Stimulated activated CD4-positive, alpha-beta T cell treated with anti-CD3 and anti-CD28 coated beads, Interleukin-12 subunit alpha, Interleukin-12 subunit beta, amount 100 ng/mL, for 24 hours (primary cell): Measurements from ENCODE around the gene ADAMTS2.

ENCODE experiments used
- DNase-seq, 2 experiments: peaks; one replicate each; pipeline ENCODE4 v3.0.0-alpha.2; 2020; ENCODE audit warnings: low read depth in 2 of 2

Gene ADAMTS2

GRCh38 chr5:179371681-179372680 lies 26.7 kb upstream of the ADAMTS2 start:
- no peak for DNase-seq

- no peak for DNase-seq
Observed at GRCh38 chr5:179371121-179371510, 25.9 kb upstream of the ADAMTS2 start.

- DNase-seq, result no peak
Observed at GRCh38 chr5:179370490-179371120, 25.3 kb upstream of the ADAMTS2 start.

- no peak for DNase-seq
Observed at GRCh38 chr5:179369530-179369884, 24.2 kb upstream of the ADAMTS2 start.

- no peak for DNase-seq
Observed at GRCh38 chr5:179368806-179369529, 23.7 kb upstream of the ADAMTS2 start.

GRCh38 chr5:179368126-179368805 lies 23.0 kb upstream of the ADAMTS2 start:
- DNase-seq, result no peak

GRCh38 chr5:179367491-179367890 lies 22.2 kb upstream of the ADAMTS2 start:
- DNase-seq, result no peak

GRCh38 chr5:179362355-179362754 lies 17.1 kb upstream of the ADAMTS2 start:
- no peak for DNase-seq

GRCh38 chr5:179361037-179361603 lies 15.9 kb upstream of the ADAMTS2 start:
- no peak for DNase-seq

- DNase-seq, result no peak
Observed at GRCh38 chr5:179357031-179357430, 11.8 kb upstream of the ADAMTS2 start.

- no peak for DNase-seq
Observed at GRCh38 chr5:179355976-179356974, 11.0 kb upstream of the ADAMTS2 start.

GRCh38 chr5:179354305-179354882 lies 9.1 kb upstream of the ADAMTS2 start:
- no peak for DNase-seq

GRCh38 chr5:179348843-179349242 lies 3.6 kb upstream of the ADAMTS2 start:
- no peak for DNase-seq

- DNase-seq, result no peak
Observed at GRCh38 chr5:179348011-179348530, 2.8 kb upstream of the ADAMTS2 start.

- DNase-seq, result no peak
Observed at GRCh38 chr5:179347581-179347980, 2.3 kb upstream of the ADAMTS2 start.

- DNase-seq, result no peak
Observed at GRCh38 chr5:179346875-179347274, 1.6 kb upstream of the ADAMTS2 start.

GRCh38 chr5:179346401-179346800 lies 1.1 kb upstream of the ADAMTS2 start:
- DNase-seq, result no peak

GRCh38 chr5:179345183-179345432 lies 153 bp downstream of the ADAMTS2 start:
- DNase-seq, result no peak

GRCh38 chr5:179344431-179345182 lies 654 bp downstream of the ADAMTS2 start:
- DNase-seq, result no peak
